ENCODE data around the gene GOLGA6L2. TPM values are rescaled to one million over a fixed set of nuclear protein-coding genes. Genes with fewer than 3 reads are reported as not detected.

GOLGA6L2 gene
- total RNA-seq, 1 experiment from 2014 or later: not detected

DNA sequence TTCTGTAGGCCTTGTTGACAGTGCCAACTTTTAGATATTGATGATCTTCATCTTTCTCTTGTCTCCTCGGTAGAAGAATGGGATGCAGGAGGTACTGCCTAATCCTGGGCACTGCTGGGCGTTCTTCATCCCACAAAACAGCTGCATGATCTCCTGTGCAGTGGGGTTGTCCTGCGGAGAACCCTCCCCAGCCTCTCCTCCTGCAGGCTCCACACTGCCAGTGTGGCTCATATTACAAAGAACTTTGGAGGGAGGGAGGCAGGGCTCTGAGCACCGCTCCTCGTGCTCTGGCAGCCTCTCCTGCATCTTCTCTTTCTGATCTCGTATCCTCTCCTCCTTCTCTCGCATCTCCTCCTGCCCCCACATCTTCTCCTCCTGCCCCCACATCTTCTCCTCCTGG lies 7.5 kb downstream of the GOLGA6L2 start:
- Histone ChIP-seq H3T11ph (ENCODE audit: low read length) (no peak overlapping the region), H3K18ac (ENCODE audit: insufficient read length, low read depth, low read length) (no peak overlapping the region), H4K20me1 (ENCODE audit: control insufficient read depth, insufficient read depth, insufficient read length) (no peaks in the 10 kb centered on the region), H2BK20ac (ENCODE audit: low read depth, low read length, poor library complexity, severe bottlenecking) (no peak overlapping the region), H4K8ac (replicated peaks; ENCODE audit: insufficient read length, low read depth, low read length) (no peak overlapping the region), H3K4me1 (ENCODE audit: insufficient read depth, low read length) (no peaks in the 10 kb centered on the region), H3K9me3 (ENCODE audit: control insufficient read depth, low read depth, low read length) (peaks cover 14% of the 10 kb centered on the region), H3K79me1 (ENCODE audit: insufficient read depth, low read depth, low read length, poor library complexity, severe bottlenecking) (no peaks in the 10 kb centered on the region), H3K4ac (ENCODE audit: low read depth, low read length) (no peak overlapping the region), H2BK5ac (ENCODE audit: insufficient read length, low read length) (no peak overlapping the region), H4K5ac (ENCODE audit: insufficient read length, low read depth, low read length) (no peak overlapping the region), H3K27me3 (ENCODE audit: insufficient read depth, low read length) (no peaks in the 10 kb centered on the region), H3K14ac (ENCODE audit: insufficient read depth, low read length) (no peak overlapping the region), H2BK12ac (ENCODE audit: insufficient read length, low read depth, low read length) (no peak overlapping the region), H3K9ac (ENCODE audit: extremely low read depth, insufficient read length, low read length) (no peak overlapping the region), H3K56ac (ENCODE audit: insufficient read length, low read depth, low read length) (no peak overlapping the region), H4K91ac (ENCODE audit: insufficient read length, low read depth, low read length) (no peak overlapping the region), H3K4me2 (ENCODE audit: insufficient read depth, insufficient read length, low read length) (no peak overlapping the region), H2AK5ac (ENCODE audit: insufficient read length, low read length) (no peak overlapping the region), H3K23ac (ENCODE audit: insufficient read length, low read depth, low read length) (no peak overlapping the region), H2AFZ (ENCODE audit: low read length) (no peak overlapping the region), H3K27ac (ENCODE audit: insufficient read length, low read depth, low read length) (no peak overlapping the region), H2BK15ac (ENCODE audit: low read depth, low read length) (no peak overlapping the region), H2BK120ac (ENCODE audit: low read depth, low read length, poor library complexity, severe bottlenecking) (no peak overlapping the region), H3K79me2 (ENCODE audit: insufficient read depth, low read length) (no peaks in the 10 kb centered on the region), H3K23me2 (ENCODE audit: insufficient read length, low read depth, low read length, poor library complexity, severe bottlenecking) (no peaks in the 10 kb centered on the region)
- peaks cover 4 to 7% (median 4%) of the 10 kb centered on the region in 3 experiments; a peak in 5 of 7 replicates for H3K36me3 Mint-ChIP-seq (ENCODE audit: insufficient read depth in 1 of 3, low read depth in 3 of 3)
- no peak overlapping the region for H3K4me3 Mint-ChIP-seq
- no CpG with 5 or more reads among the region's 7 CpGs for WGBS (ENCODE audit: extremely low coverage, insufficient read length, low lambda C conversion rate)
- no peak overlapping the region for H3K27ac Mint-ChIP-seq
- H3K9me3 Mint-ChIP-seq: peaks cover 27 to 58% of the 10 kb centered on the region in 2 experiments
- TF ChIP-seq, protein P1, sequence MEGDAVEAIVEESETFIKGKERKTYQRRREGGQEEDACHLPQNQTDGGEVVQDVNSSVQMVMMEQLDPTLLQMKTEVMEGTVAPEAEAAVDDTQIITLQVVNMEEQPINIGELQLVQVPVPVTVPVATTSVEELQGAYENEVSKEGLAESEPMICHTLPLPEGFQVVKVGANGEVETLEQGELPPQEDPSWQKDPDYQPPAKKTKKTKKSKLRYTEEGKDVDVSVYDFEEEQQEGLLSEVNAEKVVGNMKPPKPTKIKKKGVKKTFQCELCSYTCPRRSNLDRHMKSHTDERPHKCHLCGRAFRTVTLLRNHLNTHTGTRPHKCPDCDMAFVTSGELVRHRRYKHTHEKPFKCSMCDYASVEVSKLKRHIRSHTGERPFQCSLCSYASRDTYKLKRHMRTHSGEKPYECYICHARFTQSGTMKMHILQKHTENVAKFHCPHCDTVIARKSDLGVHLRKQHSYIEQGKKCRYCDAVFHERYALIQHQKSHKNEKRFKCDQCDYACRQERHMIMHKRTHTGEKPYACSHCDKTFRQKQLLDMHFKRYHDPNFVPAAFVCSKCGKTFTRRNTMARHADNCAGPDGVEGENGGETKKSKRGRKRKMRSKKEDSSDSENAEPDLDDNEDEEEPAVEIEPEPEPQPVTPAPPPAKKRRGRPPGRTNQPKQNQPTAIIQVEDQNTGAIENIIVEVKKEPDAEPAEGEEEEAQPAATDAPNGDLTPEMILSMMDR (conservative IDR thresholded peaks at IDR 0.05): no peak
- 0 out of 4 replicates have a peak, but pooled peaks cover 0 to 4% of the 10 kb centered on the region in 2 experiments for H3K4me1 Mint-ChIP-seq
- peaks cover 7% of the 10 kb centered on the region for H3K27me3 Mint-ChIP-seq (ENCODE audit: low read depth)
- DNase-seq: no peak

All from H9 (cell line).